PC-3 (cell line): ENCODE results near the gene RABL6. TPM values are rescaled to one million over a fixed set of nuclear protein-coding genes. Genes with fewer than 3 reads are reported as not detected.

Experiments
- ATAC-seq: fragments of 200-7000 bp; cut with Tn5 transposase; 2 replicates; pipeline ENCODE4 v1.9.1; 2020; ENCODE audit warnings: mild to moderate bottlenecking, moderate library complexity
- BruUV-seq: library from RNA; stranded (reverse); fragments of 400-500 nt; replicated peaks from 2 replicates; lab custom pipeline; 2021; lab: Mats Ljungman, UMichigan
- CTCF ChIA-PET: fragments of 300-600 bp; sonication (Branson Sonifier 250); formaldehyde crosslinking; loops from one replicate; lab custom pipeline; 2022; ENCODE audit warnings: antibody characterized with exemption; lab: Charles Lee
- POLR2A ChIA-PET: fragments of 300-600 bp; sonication (Branson Sonifier 250); formaldehyde crosslinking; loops from one replicate; lab custom pipeline; 2022; ENCODE audit warnings: antibody characterized with exemption; ENCODE audit not compliant: unreplicated experiment; lab: Charles Lee
- DNase-seq: peaks from one replicate; pipeline ENCODE4 v3.0.0-alpha.2; 2015
- H2AFZ ChIP-seq: fragments of 300-600 bp; sonication (generic); 2 replicates; pipeline ENCODE4 v1.6.0; 2016; ENCODE audit warnings: antibody characterized with exemption, low read length
- H3F3A ChIP-seq: fragments of 300-600 bp; sonication (generic); one replicate; pipeline ENCODE4 v1.6.0; 2017; ENCODE audit warnings: antibody characterized with exemption, low read length, control low read depth, mild to moderate bottlenecking; ENCODE audit not compliant: unreplicated experiment
- H3K27ac ChIP-seq: fragments of 300-600 bp; sonication (generic); 2 replicates; pipeline ENCODE4 v1.5.1; 2016; ENCODE audit warnings: mild to moderate bottlenecking, low read length
- H3K27me3 ChIP-seq: fragments of 300-600 bp; sonication (generic); 2 replicates; pipeline ENCODE4 v1.6.1; 2016; ENCODE audit warnings: low read length, mixed read lengths
- H3K36me3 ChIP-seq: fragments of 300-600 bp; sonication (generic); 2 replicates; pipeline ENCODE4 v1.6.1; 2016; ENCODE audit warnings: low read depth, mixed run types, low read length, mixed read lengths
- H3K4me1 ChIP-seq: fragments of 300-600 bp; sonication (generic); 2 replicates; pipeline ENCODE4 v1.5.1; 2016; ENCODE audit warnings: low read length; ENCODE audit not compliant: insufficient read depth
- H3K4me2 ChIP-seq: fragments of 300-600 bp; sonication (generic); 2 replicates; pipeline ENCODE4 v1.6.0; 2016; ENCODE audit warnings: low read length
- H3K4me3 ChIP-seq: fragments of 300-600 bp; sonication (generic); 2 replicates; pipeline ENCODE4 v1.5.1; 2016; ENCODE audit warnings: mild to moderate bottlenecking, low read length, mixed read lengths
- H3K79me2 ChIP-seq: fragments of 300-600 bp; sonication (generic); 2 replicates; pipeline ENCODE4 v1.6.1; 2017; ENCODE audit warnings: low read length, mixed read lengths
- H3K9ac ChIP-seq: fragments of 300-600 bp; sonication (generic); 2 replicates; pipeline ENCODE4 v1.6.0; 2016; ENCODE audit warnings: mild to moderate bottlenecking, low read length
- H3K9me2 ChIP-seq: fragments of 300-600 bp; sonication (generic); replicated peaks from 2 replicates; pipeline ENCODE4 v1.6.1; 2016; ENCODE audit warnings: mixed run types, low read length, mixed read lengths
- H3K9me3 ChIP-seq: fragments of 300-600 bp; sonication (generic); 2 replicates; pipeline ENCODE4 v1.6.1; 2016; ENCODE audit warnings: low read length, mixed read lengths
- H4K20me1 ChIP-seq: fragments of 300-600 bp; sonication (generic); 2 replicates; pipeline ENCODE4 v1.6.1; 2016; ENCODE audit warnings: low read length, mixed read lengths
- CTCF ChIP-seq: fragments of 300-600 bp; sonication (generic); conservative IDR thresholded peaks from 2 replicates; pipeline ENCODE4 v1.5.1; 2017; ENCODE audit warnings: antibody characterized with exemption, low read depth, mild to moderate bottlenecking, low read length
- EZH2 ChIP-seq: fragments of 300-600 bp; sonication (generic); IDR thresholded peaks from one replicate; pipeline ENCODE4 v1.6.1; 2017; ENCODE audit warnings: antibody characterized with exemption, mild to moderate bottlenecking, low read length; ENCODE audit not compliant: unreplicated experiment
- EZH2phosphoT487 ChIP-seq: fragments of 300-600 bp; sonication (generic); IDR thresholded peaks from 2 replicates; pipeline ENCODE4 v1.6.1; 2018; ENCODE audit warnings: mild to moderate bottlenecking, antibody characterized with exemption, low read length, borderline replicate concordance
- intact Hi-C: fragments of 100-400 bp; cut with micrococcal nuclease; formaldehyde crosslinking; loops from 2 replicates; pipeline ENCODE4 v1.9.0; 2023
- total RNA-seq: library from RNA; depleted of rRNA; stranded (reverse); fragments of >200 nt; gene quantifications from 2 replicates; pipeline ENCODE4 v1.2.3, GENCODE V29; 2014

Gene RABL6
- total RNA-seq, 1 experiment from 2014 or later, result 84.3 TPM

DNA sequence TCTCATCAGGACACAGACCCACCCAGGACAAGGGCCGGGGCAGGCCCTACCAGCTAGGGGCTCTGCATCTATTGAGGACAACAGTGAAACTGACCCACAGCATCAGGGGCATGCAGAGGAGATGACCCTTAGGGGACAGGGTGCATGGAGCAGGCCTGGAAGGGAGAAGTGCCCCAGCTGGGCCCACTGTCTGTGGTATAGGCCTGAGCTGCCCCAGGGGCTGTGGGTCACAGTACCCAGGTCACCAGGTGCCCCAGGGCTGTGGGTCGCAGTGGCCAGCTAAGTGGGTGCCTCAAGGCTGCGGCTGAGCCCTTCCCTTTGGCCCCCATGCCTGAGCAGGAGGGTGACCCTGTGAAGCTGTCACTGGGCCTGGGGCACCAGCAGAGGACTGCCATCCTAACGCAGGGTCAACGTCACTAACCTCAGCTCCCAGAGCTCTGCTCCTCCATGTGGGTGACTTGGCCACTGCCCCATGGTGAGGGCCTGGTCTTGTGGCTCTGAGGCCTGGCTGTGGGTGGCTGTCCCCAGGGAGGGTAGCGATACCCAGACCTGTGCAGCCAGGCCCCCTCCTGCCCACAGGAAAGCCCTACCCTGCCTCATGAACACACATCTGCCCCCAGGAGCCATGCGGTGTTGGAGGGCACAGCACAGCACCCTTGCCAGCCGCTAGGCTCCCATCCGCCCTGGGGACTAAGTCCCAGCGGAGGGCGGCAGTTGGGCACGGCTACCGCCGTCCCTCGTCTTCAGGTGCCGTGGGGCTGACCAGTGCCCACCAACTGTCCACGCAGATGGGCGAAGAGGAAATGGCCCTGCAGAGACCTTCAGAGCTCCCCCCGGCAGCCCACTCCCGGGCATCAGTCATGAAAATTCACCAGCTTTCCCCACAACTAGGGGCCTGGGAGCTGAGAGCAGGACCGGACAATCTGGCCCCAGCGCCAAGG lies 53.5 kb downstream of the RABL6 start:
- Histone ChIP-seq H3F3A (no peaks in the 10 kb centered on the region), H3K4me1 (0 out of 2 replicates have a peak, but pooled peaks cover 5% of the 10 kb centered on the region), H3K79me2 (peaks cover 27% of the 10 kb centered on the region), H2AFZ (no peak overlapping the region), H3K4me3 (no peak overlapping the region), H3K36me3 (peaks cover 15% of the 10 kb centered on the region), H3K9me3 (no peaks in the 10 kb centered on the region), H3K4me2 (no peak overlapping the region), H3K9ac (no peak overlapping the region), H3K27me3 (no peaks in the 10 kb centered on the region), H3K27ac (no peak overlapping the region), H3K9me2 (no peaks in the 10 kb centered on the region), H4K20me1 (peaks cover 4% of the 10 kb centered on the region; the same call in 1 of the 2 replicates)
- TF ChIP-seq CTCF (no peak), EZH2phosphoT487 (no peak)
- BruUV-seq, result no TSS peak
- CTCF ChIA-PET, result no interaction called here
- ATAC-seq (no peak), DNase-seq (no peak)
- POLR2A ChIA-PET, result interaction anchor here (0.7 kb wide), 1 partner anchor 1963 kb away, joined by 3 read pairs; no protein-coding TSS in a partner anchor
- intact Hi-C loops, result no loop called here

- Histone ChIP-seq H3K9ac (no peak overlapping the region), H3K36me3 (peaks cover 15% of the 10 kb centered on the region), H3K4me2 (no peak overlapping the region), H4K20me1 (peaks cover 4% of the 10 kb centered on the region; the same call in 1 of the 2 replicates), H3K27ac (no peak overlapping the region), H3K4me1 (0 out of 2 replicates have a peak, but pooled peaks cover 5% of the 10 kb centered on the region), H3K9me2 (no peaks in the 10 kb centered on the region), H3K27me3 (no peaks in the 10 kb centered on the region), H2AFZ (no peak overlapping the region), H3F3A (no peaks in the 10 kb centered on the region), H3K79me2 (peaks cover 27% of the 10 kb centered on the region), H3K9me3 (no peaks in the 10 kb centered on the region), H3K4me3 (no peak overlapping the region)
- DNase-seq (no peak), ATAC-seq (no peak)
- intact Hi-C loops, result no loop called here
- ChIA-PET POLR2A (interaction anchor here (0.7 kb wide), 1 partner anchor 1964 kb away, joined by 3 read pairs; no protein-coding TSS in a partner anchor), CTCF (no interaction called here)
- BruUV-seq, result no TSS peak
- TF ChIP-seq EZH2phosphoT487 (no peak), EZH2 (no peak), CTCF (no peak)
Measured at GRCh38 chr9:136861874-136862457, 54.2 kb downstream of the RABL6 start.
